ENCODE data around the gene SLC9A9.
"Not testable (repeated sequence)": the region's sequence is repeated elsewhere in the genome, so short reads cannot be mapped to it uniquely, and the experiment has no call there.

Gene SLC9A9

GRCh38 chr3:143810166-143810952 lies 37.9 kb downstream of the SLC9A9 start:
- no peak for DNase-seq (ENCODE audit: low spot score)

DNA sequence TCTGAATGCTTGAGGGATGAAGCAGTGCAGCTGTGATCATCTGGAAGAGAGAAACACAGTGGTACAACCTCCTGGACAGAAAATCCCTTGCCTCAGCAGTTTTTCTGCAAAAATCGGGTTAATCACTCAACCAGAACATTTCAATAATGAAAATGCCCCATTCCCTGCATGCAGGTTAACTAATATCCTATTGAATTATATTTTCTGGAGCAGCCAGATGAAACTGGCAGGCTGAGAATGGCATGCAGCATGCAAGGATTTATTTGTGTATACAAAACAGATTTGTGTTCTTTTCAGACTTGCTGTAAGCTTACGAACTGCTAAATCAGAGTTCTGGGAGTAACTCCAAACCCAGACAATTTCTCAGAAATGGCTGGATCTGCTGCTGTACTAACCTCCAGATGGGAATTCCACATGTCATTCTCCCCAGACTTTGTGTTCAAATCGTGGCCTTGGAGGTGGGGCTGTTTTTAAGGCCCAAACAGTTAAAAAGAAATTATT lies 39.1 kb downstream of the SLC9A9 start:
- DNase-seq (ENCODE audit: low spot score): peak; percentile 54

- DNase-seq (ENCODE audit: low spot score): no peak
Measured at GRCh38 chr3:143808030-143808429, 40.2 kb downstream of the SLC9A9 start.

- no peak for DNase-seq (ENCODE audit: low spot score)
Measured at GRCh38 chr3:143806038-143806437, 42.2 kb downstream of the SLC9A9 start.

- not testable (repeated sequence) for DNase-seq (ENCODE audit: low spot score)
Measured at GRCh38 chr3:143805476-143805875, 42.8 kb downstream of the SLC9A9 start.

- DNase-seq (ENCODE audit: low spot score): not testable (repeated sequence)
Measured at GRCh38 chr3:143801046-143801445, 47.2 kb downstream of the SLC9A9 start.

- DNase-seq (ENCODE audit: low spot score): not testable (repeated sequence)
Measured at GRCh38 chr3:143798151-143798550, 50.1 kb downstream of the SLC9A9 start.

DNA sequence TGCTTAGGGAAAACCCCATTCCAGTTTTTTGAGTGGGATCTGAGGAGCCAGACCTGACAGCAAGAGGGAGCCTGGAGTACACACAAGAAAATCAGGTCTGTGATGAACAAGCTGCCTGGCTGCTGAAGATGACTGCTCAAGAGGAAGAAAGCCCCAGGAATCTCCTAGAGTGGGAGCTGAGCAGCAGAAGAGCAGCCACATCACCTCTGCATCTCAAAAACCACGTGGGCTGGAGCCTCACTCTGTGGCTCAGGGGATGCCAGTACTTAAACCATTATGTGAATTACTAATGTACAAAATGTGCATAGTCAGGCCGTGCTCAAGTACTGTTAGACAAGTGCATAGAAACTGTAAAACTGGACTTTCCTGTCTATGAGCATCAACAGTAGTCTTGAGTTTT lies 52.4 kb downstream of the SLC9A9 start:
- DNase-seq (ENCODE audit: low spot score): peak; percentile 23

DNA sequence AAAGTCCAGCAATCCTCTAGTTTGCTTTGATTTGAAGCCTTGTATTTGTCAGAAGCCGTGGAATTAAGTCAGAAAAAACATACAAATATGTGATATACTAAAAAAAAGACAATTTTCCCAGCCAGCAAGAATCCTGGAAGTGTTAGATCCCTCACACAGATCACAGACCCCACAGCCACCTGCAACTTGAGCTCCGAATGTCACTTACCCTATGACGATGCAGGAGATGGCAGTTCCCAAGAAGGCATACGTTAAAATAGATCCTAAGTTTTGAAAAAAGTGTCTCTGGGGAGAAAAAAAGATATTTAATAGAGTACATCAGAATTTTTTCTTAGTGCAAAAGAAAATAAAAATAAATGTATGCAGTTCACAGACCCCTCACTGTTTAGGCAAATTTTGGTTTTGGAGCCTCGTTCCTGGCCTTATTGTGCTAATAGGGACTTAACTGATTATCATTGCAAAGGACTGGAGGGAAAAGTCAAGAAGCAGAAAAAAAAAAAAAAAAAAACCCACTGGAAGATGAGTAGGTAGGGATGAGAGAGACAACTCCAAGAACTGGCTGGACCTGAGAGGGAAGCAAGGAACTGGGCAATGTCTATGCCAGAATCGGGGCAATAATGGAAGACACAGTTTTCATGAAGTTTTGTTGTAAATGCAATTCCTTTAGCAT lies 53.3 kb downstream of the SLC9A9 start:
- DNase-seq (ENCODE audit: low spot score): no peak

GRCh38 chr3:143793971-143794370 lies 54.3 kb downstream of the SLC9A9 start:
- DNase-seq (ENCODE audit: low spot score): no peak

DNA sequence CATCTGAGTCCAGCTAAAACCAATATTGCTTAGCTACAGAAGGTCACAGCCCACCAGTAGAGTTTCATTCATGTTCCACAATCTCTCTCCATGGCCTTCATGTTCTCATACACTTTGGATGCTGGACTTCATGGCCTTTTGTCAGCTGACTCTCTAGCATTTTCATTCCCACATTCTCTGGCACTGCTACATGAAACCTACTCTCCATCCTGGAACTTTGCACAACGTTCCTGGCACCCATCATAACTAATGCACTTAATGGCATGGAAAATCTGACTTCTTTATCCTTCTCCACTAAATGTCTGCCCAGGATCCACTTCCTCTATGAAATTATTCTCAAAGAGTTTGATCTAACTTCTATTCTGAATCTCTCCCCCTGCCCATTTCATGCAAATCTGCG lies 56.9 kb downstream of the SLC9A9 start:
- no peak for DNase-seq (ENCODE audit: low spot score)

DNA sequence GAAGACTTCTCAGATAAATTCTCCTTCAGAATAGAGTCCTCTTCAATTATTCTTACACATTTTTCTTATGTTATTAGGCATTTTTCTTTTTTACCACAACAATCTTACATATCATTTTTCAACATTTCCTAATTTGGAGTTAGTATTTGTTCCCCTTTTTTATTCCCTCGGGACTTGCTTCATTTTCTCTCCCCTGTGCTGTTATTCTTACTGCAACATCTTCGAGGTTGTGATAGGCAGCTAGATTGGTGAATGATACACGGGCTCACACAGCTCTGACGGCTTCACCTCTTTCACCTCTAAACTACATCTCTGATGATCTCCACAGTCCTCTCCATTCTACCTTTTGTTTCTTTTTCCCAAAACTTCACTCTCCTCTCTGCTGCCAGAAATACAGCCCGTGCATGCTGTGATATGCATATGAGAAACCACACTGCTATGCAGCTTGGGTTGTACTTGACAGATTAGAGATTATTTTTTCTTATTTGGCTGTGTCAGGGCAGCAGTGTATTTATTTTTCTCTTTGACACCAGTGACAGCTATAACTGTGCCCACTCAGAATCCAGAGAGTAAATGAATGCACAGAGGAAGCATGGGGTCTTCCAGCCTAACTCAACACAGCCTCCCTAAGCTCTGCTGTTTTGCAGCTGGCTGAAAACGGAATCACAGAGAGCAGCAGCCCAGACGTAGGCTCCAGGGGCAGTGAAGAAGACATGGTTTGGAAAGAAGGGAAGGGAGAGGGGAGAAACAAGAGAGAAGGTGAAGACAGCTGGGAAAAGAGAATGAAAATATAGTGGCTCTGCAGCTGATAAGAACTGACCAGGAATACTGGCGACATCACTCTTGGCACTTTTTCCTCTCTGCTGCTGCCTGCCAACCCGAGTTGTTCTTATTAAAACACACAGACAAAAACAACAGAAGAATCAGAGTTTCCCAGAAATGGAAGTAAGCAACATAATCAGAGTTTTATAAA lies 61.8 kb downstream of the SLC9A9 start:
- DNase-seq (ENCODE audit: low spot score): peak; percentile 47

DNA sequence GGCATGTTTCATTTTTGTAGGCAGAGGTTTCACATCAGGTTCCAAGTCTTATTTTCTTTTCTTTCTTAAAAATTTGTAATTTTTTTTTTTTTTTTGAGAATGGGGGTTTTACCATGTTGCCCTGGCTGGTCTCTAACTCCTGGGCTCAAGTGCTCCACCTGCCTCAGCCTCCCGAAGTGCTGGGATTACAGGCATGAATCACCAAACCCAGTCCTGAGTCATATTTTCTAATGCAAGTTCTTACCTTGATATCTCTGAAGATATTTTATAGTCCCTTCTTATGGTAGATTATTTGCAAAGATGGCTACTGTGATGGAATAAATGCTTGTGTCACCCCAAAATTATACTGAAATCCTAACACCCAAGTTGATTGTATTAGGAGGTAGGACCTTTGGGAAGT lies 63.8 kb downstream of the SLC9A9 start:
- no peak for DNase-seq (ENCODE audit: low spot score)

GRCh38 chr3:143783851-143784370 lies 64.4 kb downstream of the SLC9A9 start:
- DNase-seq (ENCODE audit: low spot score): no peak

DNA sequence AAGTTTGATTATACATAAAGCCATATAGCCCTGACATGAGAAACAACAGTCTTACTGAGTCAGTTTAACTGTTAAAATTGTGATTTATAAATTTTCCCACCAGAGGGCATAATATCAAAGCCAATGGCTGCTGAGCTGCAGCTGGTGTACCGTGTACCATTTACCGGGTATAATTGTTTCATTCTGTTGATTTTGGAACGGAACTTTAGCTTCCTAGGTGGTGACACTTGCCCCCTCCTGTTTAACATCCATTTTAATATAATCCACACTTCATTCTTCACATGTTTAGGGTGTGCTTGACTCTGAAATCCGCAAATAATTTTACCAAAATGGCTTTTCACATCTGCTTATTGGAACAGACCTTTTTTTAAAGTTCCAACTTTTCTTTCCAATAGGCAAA lies 72.8 kb downstream of the SLC9A9 start:
- DNase-seq (ENCODE audit: low spot score): peak; percentile 63

GRCh38 chr3:143771939-143772338 lies 76.3 kb downstream of the SLC9A9 start:
- no peak for DNase-seq (ENCODE audit: low spot score)

GRCh38 chr3:143771258-143771657 lies 77.0 kb downstream of the SLC9A9 start:
- DNase-seq (ENCODE audit: low spot score): no peak

GRCh38 chr3:143770391-143770790 lies 77.9 kb downstream of the SLC9A9 start:
- DNase-seq (ENCODE audit: low spot score): no peak

GRCh38 chr3:143769616-143770015 lies 78.7 kb downstream of the SLC9A9 start:
- DNase-seq (ENCODE audit: low spot score): no peak

DNA sequence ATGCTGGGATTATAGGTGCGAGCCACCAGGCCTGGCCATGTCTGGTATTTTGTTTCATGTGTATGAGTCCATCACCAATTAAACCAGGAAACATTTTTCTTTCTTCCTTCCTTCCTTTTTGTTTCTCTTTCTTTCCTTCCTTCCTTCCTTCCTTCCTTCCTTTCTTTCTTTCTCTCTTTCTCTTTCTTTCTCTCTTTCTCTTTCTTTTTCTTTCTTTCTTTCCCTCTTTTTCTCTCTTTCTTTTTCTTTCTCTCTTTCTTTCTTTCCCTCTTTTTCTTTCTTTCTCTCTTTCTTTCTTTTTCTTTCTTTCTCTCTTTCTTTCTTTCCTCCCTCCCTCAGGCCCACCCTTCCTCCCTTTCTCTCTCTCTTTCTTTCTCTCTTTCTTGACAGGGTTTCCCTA lies 83.4 kb downstream of the SLC9A9 start:
- no peak for DNase-seq (ENCODE audit: low spot score)

DNA sequence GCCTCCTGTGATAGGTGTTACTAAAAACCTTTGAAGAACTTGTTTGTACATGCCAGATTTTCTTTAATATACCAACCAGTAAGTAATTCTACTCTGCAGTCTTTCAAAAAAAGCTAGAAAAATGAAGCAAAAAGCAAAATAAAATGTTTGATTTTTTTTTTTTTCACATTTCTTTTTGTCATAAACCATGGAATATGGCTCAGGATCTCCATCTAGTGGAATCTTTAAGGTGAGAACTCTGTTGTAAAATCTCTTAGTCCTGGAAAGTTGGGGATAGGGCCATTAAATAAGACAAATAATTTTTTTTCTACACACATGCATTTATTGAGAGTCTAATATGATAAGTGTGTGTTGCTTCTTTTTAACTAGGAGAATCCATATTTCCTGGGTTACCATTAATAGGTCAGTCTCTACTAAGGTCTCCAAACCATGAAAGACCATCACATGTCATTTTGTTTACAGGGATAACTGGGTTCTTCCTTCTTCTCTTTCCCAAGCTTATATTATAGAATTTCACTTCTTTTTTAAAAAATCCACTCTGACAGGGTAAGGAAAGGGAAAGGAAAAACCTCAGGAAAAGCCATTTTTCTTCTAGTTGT lies 84.6 kb downstream of the SLC9A9 start:
- DNase-seq (ENCODE audit: low spot score): peak; percentile 33

DNA sequence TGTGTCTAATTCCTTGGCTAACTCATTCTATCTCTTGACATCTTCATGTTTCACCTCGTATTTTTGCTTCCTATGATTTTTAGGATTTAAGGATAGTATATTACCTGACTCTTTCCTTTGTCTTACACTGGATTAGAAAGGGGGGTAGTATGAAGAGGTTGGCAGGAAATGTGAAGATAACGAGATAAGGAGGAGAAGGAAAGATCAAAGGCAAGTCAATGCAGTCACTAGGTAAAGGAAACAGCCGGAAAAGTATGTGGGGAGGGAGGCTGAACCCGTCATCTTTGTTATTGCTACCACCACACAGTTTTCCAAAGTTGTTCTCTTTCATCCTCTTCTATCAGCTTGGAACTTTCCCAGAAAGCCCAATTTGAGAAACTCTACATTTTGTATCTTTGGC lies 90.6 kb downstream of the SLC9A9 start:
- no peak for DNase-seq (ENCODE audit: low spot score)
